Activated CD8-positive, alpha-beta T cell treated with anti-CD3 and anti-CD28 coated beads, Interleukin-2, amount 10 ng/mL, durations not matched to agents 7 days and 5 days (primary cell): ENCODE data around the gene PDIA5. TPM values are rescaled to one million over a fixed set of nuclear protein-coding genes. Genes with fewer than 3 reads are reported as not detected.
A peak's percentile ranks its signal among the peaks of the same experiment; 100 is the strongest.

ENCODE experiments used
- ATAC-seq: fragments of 150-1000 bp; cut with Tn5 transposase; one replicate; pipeline ENCODE4 v1.10.0; 2021; ENCODE audit warnings: moderate library complexity
- CTCF ChIA-PET: fragments of 350-600 bp; sonication (Branson Sonifier 250); formaldehyde crosslinking; loops from one replicate; lab custom pipeline; 2021; ENCODE audit warnings: antibody characterized with exemption; lab: Charles Lee
- POLR2A ChIA-PET: fragments of 350-600 bp; sonication (Branson Sonifier 250); formaldehyde crosslinking; loops from one replicate; lab custom pipeline; 2021; ENCODE audit warnings: antibody characterized with exemption; lab: Charles Lee
- DNase-seq: peaks from one replicate; pipeline ENCODE4 v3.0.0-alpha.2; 2020
- H3K27ac Mint-ChIP-seq: one replicate; pipeline ENCODE4 v1.8.0; 2021; ENCODE audit warnings: mild to moderate bottlenecking, mixed read lengths
- H3K27me3 Mint-ChIP-seq: one replicate; pipeline ENCODE4 v1.8.0; 2021; ENCODE audit warnings: low read depth, mixed read lengths
- H3K36me3 Mint-ChIP-seq: one replicate; pipeline ENCODE4 v1.8.0; 2021; ENCODE audit warnings: low read depth, mixed read lengths
- H3K4me1 Mint-ChIP-seq: one replicate; pipeline ENCODE4 v1.8.0; 2021; ENCODE audit warnings: low read depth, mixed read lengths
- H3K4me3 Mint-ChIP-seq: one replicate; pipeline ENCODE4 v1.8.0; 2021; ENCODE audit warnings: mild to moderate bottlenecking, mixed read lengths
- H3K9me3 Mint-ChIP-seq: one replicate; pipeline ENCODE4 v1.8.0; 2022; ENCODE audit warnings: mixed read lengths; ENCODE audit not compliant: insufficient read depth
- total RNA-seq, 2 experiments: library from RNA; stranded (reverse); gene quantifications; one replicate each; pipeline ENCODE4 v1.2.3, GENCODE V29; 2021

The PDIA5 gene
- total RNA-seq, 2 experiments from 2014 or later: 8.8 to 11.4 TPM

DNA sequence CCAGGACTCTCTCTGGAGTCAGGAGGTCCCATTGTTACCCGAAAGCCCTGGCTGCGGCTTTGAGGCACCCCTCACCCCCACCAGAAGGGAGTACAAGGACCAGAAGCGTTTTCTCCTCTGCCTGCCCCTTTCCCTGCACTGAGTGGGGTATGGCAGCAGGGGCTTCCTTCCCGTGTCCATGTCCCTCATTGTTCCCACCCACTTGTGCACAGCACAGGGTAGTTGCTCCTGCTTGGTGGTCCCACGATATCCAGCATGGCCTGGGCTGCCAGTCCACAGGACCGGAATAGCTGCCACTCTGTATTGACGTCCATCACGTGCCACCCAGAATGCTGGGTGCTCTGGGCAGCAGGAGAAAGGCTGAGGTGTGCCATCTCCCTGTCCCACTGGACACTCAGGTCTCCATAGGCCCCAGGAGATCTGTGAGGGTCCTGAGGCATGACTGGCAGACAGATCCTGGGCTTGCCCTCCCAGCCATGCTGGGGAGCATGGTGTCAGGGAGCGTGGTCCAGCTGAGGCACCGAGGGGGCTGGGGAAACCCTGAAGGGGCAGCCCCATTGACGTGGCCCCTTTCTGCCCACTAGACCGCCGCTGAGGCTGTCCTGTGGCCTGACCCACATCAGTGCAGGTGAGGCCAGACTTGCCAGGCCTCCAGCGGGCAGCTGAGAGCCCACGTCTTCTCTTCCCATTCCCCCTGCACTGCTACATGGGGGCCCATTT is 89.6 kb downstream of the PDIA5 start:
- ATAC-seq: no peak

DNA sequence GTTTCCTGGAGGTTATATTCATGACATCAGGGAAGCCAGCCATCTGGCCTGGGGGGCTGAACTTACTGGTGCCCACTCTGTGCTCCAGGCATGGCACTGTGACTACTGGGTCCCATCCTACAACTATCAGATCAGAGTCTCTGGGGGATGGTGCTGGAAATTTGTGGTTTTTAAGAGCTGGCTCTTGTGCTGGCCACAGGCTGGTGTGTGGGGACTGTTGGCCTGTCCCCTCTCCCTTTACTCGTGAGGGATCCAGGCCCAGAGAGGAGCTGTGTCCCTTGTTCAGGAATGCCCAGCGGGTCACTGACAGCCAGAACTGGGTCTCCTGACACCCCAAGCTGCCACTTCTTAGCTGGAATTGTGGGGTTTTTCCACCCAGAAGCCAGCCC is 90.4 kb downstream of the PDIA5 start:
- H3K4me1 Mint-ChIP-seq: no peaks in the 10 kb centered on the region
- H3K27ac Mint-ChIP-seq: no peak overlapping the region
- DNase-seq (no peak), ATAC-seq (no peak)
- ChIA-PET CTCF (no interaction called here), POLR2A (no interaction called here)
- no peak overlapping the region for H3K4me3 Mint-ChIP-seq
- no peaks in the 10 kb centered on the region for H3K9me3 Mint-ChIP-seq
- H3K36me3 Mint-ChIP-seq: peaks cover 7% of the 10 kb centered on the region
- H3K27me3 Mint-ChIP-seq: no peaks in the 10 kb centered on the region

More for the DNA sequence above, 89.6 kb downstream of the PDIA5 start:
- CTCF ChIA-PET: no interaction called here
- no peak overlapping the region for H3K27ac Mint-ChIP-seq
- no peaks in the 10 kb centered on the region for H3K4me1 Mint-ChIP-seq
- DNase-seq: no peak
- H3K4me3 Mint-ChIP-seq: no peak overlapping the region
- H3K36me3 Mint-ChIP-seq: peaks cover 11% of the 10 kb centered on the region
- no peaks in the 10 kb centered on the region for H3K9me3 Mint-ChIP-seq
- POLR2A ChIA-PET: no interaction called here
- H3K27me3 Mint-ChIP-seq: no peaks in the 10 kb centered on the region

- Mint-ChIP-seq H3K27ac (no peak overlapping the region), H3K36me3 (peaks cover 4% of the 10 kb centered on the region), H3K9me3 (no peaks in the 10 kb centered on the region), H3K27me3 (no peaks in the 10 kb centered on the region), H3K4me3 (no peak overlapping the region), H3K4me1 (no peaks in the 10 kb centered on the region)
- ChIA-PET POLR2A (no interaction called here), CTCF (no interaction called here)
- ATAC-seq (no peak), DNase-seq (peak; percentile 5)
These were observed 90.9 kb downstream of the PDIA5 start for GRCh38 chr3:123157598-123158287.

- Mint-ChIP-seq H3K27me3 (no peaks in the 10 kb centered on the region), H3K27ac (no peak overlapping the region), H3K9me3 (no peaks in the 10 kb centered on the region), H3K4me3 (no peak overlapping the region), H3K36me3 (no peaks in the 10 kb centered on the region), H3K4me1 (no peaks in the 10 kb centered on the region)
- DNase-seq (peak; percentile 12), ATAC-seq (no peak)
- ChIA-PET CTCF (no interaction called here), POLR2A (no interaction called here)
These were observed 91.5 kb downstream of the PDIA5 start for GRCh38 chr3:123158330-123158729.

- no peak overlapping the region for H3K27ac Mint-ChIP-seq
- H3K4me1 Mint-ChIP-seq: no peaks in the 10 kb centered on the region
- ChIA-PET CTCF (no interaction called here), POLR2A (no interaction called here)
- peaks cover under 1% of the 10 kb centered on the region for H3K36me3 Mint-ChIP-seq
- H3K4me3 Mint-ChIP-seq: no peak overlapping the region
- DNase-seq (peak; percentile 4), ATAC-seq (no peak)
- H3K27me3 Mint-ChIP-seq: no peaks in the 10 kb centered on the region
- H3K9me3 Mint-ChIP-seq: no peaks in the 10 kb centered on the region
These were observed 92.1 kb downstream of the PDIA5 start for GRCh38 chr3:123158899-123159390.

DNA sequence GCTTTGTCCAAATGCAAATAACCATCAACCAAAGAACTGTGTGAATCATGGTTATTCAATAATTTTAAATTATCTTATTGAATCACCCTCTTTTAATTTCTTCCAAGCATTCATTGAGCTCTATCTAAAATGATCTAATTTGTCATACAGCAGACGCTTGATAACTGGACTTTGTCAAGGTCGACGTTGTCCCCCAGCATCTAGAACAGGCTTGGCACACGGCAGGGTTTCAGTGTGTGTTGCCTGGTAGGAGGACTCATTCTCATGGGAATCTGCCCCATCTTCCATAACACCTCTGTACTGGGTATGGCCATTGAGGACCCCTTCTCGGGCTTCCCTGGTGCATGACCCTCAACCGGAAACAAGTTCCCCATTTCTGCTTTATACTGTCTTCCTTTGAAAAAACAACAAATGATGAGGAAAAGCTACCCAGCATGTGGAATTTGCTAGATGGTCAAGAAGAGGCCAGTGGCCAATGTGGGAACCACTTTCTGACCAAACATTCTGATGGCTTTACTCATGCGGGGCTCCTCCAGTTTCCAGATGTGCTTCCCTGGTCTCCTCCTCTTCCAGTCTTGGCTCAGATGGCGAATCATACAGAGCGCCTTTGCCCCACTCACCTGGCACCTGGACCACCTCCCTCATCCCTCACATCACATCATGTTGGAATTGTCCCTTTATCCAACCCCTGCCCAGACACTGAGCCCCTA is 93.3 kb downstream of the PDIA5 start:
- H3K4me1 Mint-ChIP-seq: no peaks in the 10 kb centered on the region
- no peaks in the 10 kb centered on the region for H3K9me3 Mint-ChIP-seq
- no peaks in the 10 kb centered on the region for H3K27me3 Mint-ChIP-seq
- ChIA-PET CTCF (no interaction called here), POLR2A (interaction anchor here (1.0 kb wide), 1 partner anchor 10 kb away, joined by 3 read pairs; no protein-coding TSS in a partner anchor)
- ATAC-seq (no peak), DNase-seq (peak; percentile 16)
- H3K36me3 Mint-ChIP-seq: peaks cover 12% of the 10 kb centered on the region
- no peak overlapping the region for H3K27ac Mint-ChIP-seq
- H3K4me3 Mint-ChIP-seq: no peak overlapping the region

DNA sequence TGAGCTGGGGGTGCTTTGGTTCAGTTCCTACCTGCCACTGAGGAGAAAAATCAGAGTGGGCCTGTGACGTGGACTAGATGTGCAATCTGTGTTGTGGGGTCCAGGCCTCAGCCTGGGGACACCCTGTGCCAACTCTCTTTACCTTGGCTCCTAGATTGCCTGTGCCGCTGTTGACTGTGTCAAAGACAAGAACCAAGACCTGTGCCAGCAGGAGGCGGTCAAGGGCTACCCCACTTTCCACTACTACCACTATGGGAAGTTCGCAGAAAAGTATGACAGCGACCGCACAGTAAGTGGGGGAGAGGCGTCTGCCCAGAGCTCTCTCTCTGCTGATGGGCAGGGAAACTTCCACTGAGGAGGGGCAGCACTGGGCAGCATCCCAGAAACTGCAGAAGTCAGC is 94.3 kb downstream of the PDIA5 start:
- H3K27ac Mint-ChIP-seq: no peak overlapping the region
- CTCF ChIA-PET: no interaction called here

DNA sequence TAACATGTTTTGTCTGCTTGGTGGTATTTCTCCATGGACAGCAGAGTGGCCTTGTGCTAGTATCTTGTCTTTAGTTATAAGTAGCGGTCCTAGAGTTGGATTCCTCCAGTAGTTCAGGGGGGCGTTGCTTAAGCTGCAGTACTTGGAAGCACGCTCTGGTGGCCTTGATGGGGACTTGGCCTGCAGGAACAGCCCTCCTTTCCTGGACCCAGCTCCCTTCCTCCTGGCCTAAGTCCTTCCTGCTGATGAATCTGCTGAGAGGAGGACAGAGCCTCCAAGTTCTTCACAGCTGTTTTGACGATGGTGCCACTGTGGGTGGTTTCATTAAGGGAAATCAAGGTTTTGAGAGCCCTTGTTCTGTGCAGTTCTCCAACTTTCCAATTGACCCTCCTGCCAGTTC is 96.3 kb downstream of the PDIA5 start:
- Mint-ChIP-seq H3K27me3 (no peaks in the 10 kb centered on the region), H3K4me3 (no peak overlapping the region), H3K9me3 (no peaks in the 10 kb centered on the region), H3K27ac (no peak overlapping the region), H3K36me3 (peaks cover 19% of the 10 kb centered on the region), H3K4me1 (no peaks in the 10 kb centered on the region)
- POLR2A ChIA-PET: interaction anchor here (1.0 kb wide), 1 partner anchor 10 kb away, joined by 3 read pairs; no protein-coding TSS in a partner anchor
- DNase-seq: peak; percentile 4
- CTCF ChIA-PET: no interaction called here
- ATAC-seq: no peak

More for the DNA sequence above, 94.3 kb downstream of the PDIA5 start:
- no peak overlapping the region for H3K4me3 Mint-ChIP-seq
- POLR2A ChIA-PET: no interaction called here
- peaks cover 16% of the 10 kb centered on the region for H3K36me3 Mint-ChIP-seq
- H3K4me1 Mint-ChIP-seq: no peaks in the 10 kb centered on the region
- ATAC-seq (no peak), DNase-seq (peak; percentile 16)
- no peaks in the 10 kb centered on the region for H3K27me3 Mint-ChIP-seq
- H3K9me3 Mint-ChIP-seq: no peaks in the 10 kb centered on the region

DNA sequence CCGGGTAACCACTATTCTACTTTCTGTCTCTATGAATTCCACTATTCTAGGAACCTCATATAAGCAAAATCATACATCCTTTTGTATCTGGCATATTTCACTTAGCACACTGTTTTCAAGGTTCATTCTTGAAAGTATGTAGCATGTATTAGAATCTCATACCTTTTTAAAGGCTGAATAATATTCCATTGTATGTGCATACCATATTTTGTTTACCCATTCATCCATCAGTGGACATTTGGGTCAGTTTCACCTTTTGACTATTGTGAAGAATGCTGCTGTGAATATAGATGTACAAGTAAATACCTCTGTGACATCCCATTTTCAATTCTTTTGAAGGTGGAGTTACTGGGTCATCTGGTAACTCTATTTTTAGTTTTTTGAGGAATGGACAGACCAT is 98.3 kb downstream of the PDIA5 start:
- Mint-ChIP-seq H3K9me3 (no peaks in the 10 kb centered on the region), H3K36me3 (peaks cover 19% of the 10 kb centered on the region), H3K4me1 (no peaks in the 10 kb centered on the region), H3K27me3 (no peaks in the 10 kb centered on the region), H3K4me3 (no peak overlapping the region), H3K27ac (peak overlapping the region; percentile 12)
- ChIA-PET CTCF (no interaction called here), POLR2A (no interaction called here)
- ATAC-seq (no peak), DNase-seq (no peak)

DNA sequence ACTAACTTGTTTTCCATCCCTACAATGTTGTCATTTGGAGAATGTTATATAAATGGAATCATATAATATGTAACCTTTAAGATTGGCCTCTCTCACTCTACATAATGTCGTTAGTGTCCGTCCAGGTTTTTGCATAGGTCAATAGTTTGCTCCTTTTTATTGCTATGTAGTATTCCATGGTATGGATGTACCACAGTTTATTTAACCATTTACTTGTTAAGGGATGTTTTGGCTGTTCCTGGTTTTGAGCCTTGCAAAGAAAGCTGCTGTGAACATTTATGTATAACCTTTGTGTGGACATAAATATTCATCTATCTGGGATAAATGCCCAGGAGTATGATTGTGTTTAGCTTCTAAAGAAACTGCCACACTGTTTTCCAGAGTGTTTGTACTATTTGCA is 100.9 kb downstream of the PDIA5 start:
- no peak overlapping the region for H3K27ac Mint-ChIP-seq
- no peaks in the 10 kb centered on the region for H3K9me3 Mint-ChIP-seq
- ChIA-PET POLR2A (no interaction called here), CTCF (no interaction called here)
- no peaks in the 10 kb centered on the region for H3K27me3 Mint-ChIP-seq
- no peak overlapping the region for H3K4me3 Mint-ChIP-seq
- no peak for DNase-seq
- no peak for ATAC-seq
- H3K36me3 Mint-ChIP-seq: peaks cover 19% of the 10 kb centered on the region
- H3K4me1 Mint-ChIP-seq: no peaks in the 10 kb centered on the region

DNA sequence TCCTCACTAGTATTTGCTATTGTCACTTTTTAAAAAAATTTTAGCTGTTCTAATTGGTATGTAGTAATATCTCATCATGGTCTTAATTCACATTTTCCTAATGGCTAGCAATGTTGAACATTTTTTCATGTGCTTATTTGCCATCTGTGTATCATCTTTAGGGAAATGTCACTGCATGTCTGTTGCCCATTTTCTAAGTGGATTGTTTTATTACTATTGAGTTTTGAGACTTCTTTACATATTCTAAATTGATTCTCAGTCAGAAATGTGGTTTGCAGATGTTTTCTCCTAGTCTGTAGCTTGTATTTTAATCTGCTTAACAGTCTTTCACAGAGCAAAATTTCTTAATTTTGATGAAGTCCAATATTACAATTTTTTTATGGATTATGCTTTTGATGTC is 101.3 kb downstream of the PDIA5 start:
- DNase-seq (no peak), ATAC-seq (no peak)
- no peaks in the 10 kb centered on the region for H3K9me3 Mint-ChIP-seq
- no peaks in the 10 kb centered on the region for H3K27me3 Mint-ChIP-seq
- H3K4me3 Mint-ChIP-seq: no peak overlapping the region
- peaks cover 19% of the 10 kb centered on the region for H3K36me3 Mint-ChIP-seq
- H3K4me1 Mint-ChIP-seq: no peaks in the 10 kb centered on the region
- no peak overlapping the region for H3K27ac Mint-ChIP-seq
- ChIA-PET POLR2A (no interaction called here), CTCF (no interaction called here)

DNA sequence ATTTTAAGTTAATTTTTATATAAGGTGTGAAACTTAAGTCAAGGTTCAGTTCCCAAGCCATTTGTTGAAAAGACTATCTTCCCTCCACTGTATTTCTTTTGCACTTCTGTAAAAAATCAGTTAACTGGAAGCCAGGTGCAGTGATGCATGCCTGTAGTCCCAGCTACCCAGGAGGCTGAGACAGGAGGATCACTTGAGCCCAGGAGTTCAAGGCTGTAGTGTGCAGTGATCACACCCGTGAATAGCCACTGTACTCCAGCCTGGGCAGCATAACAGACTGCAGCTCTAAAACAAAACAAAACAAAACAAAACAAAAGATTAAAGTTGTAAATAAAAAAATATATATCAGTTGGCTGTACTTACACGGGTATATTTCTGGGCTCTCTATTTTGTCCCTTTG is 101.8 kb downstream of the PDIA5 start:
- DNase-seq (no peak), ATAC-seq (no peak)
- Mint-ChIP-seq H3K27me3 (no peaks in the 10 kb centered on the region), H3K36me3 (peaks cover 19% of the 10 kb centered on the region), H3K27ac (no peak overlapping the region), H3K4me1 (no peaks in the 10 kb centered on the region), H3K4me3 (no peak overlapping the region), H3K9me3 (no peaks in the 10 kb centered on the region)
- ChIA-PET CTCF (no interaction called here), POLR2A (no interaction called here)
